HG02884 (cell line): Measurements from ENCODE around the gene SCGB1C1.

Experiments
- ATAC-seq: cut with Tn5 transposase; IDR thresholded peaks from one replicate; pipeline ENCODE4 v1.9.1; 2021; ENCODE audit warnings: mild to moderate bottlenecking, moderate library complexity; ENCODE audit not compliant: unreplicated experiment

SCGB1C1 gene

GRCh38 chr11:204587-205109 is 11.8 kb downstream of the SCGB1C1 start:
- ATAC-seq: no peak

GRCh38 chr11:205221-206001 is 12.5 kb downstream of the SCGB1C1 start:
- no peak for ATAC-seq

- no peak for ATAC-seq
These were observed 13.1 kb downstream of the SCGB1C1 start for GRCh38 chr11:206002-206384.

- no peak for ATAC-seq
These were observed 13.8 kb downstream of the SCGB1C1 start for GRCh38 chr11:206526-207207.

- ATAC-seq: peak; percentile 66
These were observed 14.5 kb downstream of the SCGB1C1 start, which contains the start of the genes BET1L and RIC8A for GRCh38 chr11:207208-207862. Gene BET1L, minus strand, starts transcription at chr11:207399. Its CDS starts 78 bp downstream, at chr11:207321. Gene RIC8A, plus strand, starts transcription at chr11:207708. Its CDS starts 1,147 bp downstream, at chr11:208855.

GRCh38 chr11:207863-208180 is 14.9 kb downstream of the SCGB1C1 start:
- ATAC-seq: peak; percentile 5

- no peak for ATAC-seq
These were observed 15.5 kb downstream of the SCGB1C1 start for GRCh38 chr11:208181-208916.

- ATAC-seq: no peak
These were observed 16.0 kb downstream of the SCGB1C1 start for GRCh38 chr11:208917-209260.

GRCh38 chr11:209275-210121 is 16.6 kb downstream of the SCGB1C1 start:
- no peak for ATAC-seq

- no peak for ATAC-seq
These were observed 17.4 kb downstream of the SCGB1C1 start for GRCh38 chr11:210122-210802.

GRCh38 chr11:210803-211180 is 17.9 kb downstream of the SCGB1C1 start:
- ATAC-seq: no peak

- ATAC-seq: no peak
These were observed 18.4 kb downstream of the SCGB1C1 start for GRCh38 chr11:211295-211694.

- no peak for ATAC-seq
These were observed 18.9 kb downstream of the SCGB1C1 start for GRCh38 chr11:211741-212140.

GRCh38 chr11:212150-213100 is 19.5 kb downstream of the SCGB1C1 start:
- no peak for ATAC-seq

GRCh38 chr11:213111-213510 is 20.2 kb downstream of the SCGB1C1 start:
- ATAC-seq: no peak

GRCh38 chr11:214083-214482 is 21.2 kb downstream of the SCGB1C1 start:
- ATAC-seq: no peak

GRCh38 chr11:215581-216037 is 22.7 kb downstream of the SCGB1C1 start:
- no peak for ATAC-seq
